TTC549 (cell line): Measurements from ENCODE around the gene ETS1.

Source experiments
- FAIRE-seq: peaks from 2 replicates; lab custom pipeline; 2012; peaks lifted over from hg19 to GRCh38; lab: Jason Lieb, UNC

Gene ETS1

GRCh38 chr11:128593281-128593680 lies 5.9 kb upstream of the ETS1 start:
- FAIRE-seq: no peak

GRCh38 chr11:128592454-128592853 lies 5.1 kb upstream of the ETS1 start:
- FAIRE-seq: no peak

- no peak for FAIRE-seq
Observed at GRCh38 chr11:128590587-128590986, 3.2 kb upstream of the ETS1 start.

- no peak for FAIRE-seq
Observed at GRCh38 chr11:128589998-128590397, 2.6 kb upstream of the ETS1 start.

GRCh38 chr11:128588093-128588492 lies 735 bp upstream of the ETS1 start:
- FAIRE-seq: no peak

GRCh38 chr11:128586689-128587088 lies 669 bp downstream of the ETS1 start:
- FAIRE-seq: no peak

- no peak for FAIRE-seq
Observed at GRCh38 chr11:128585498-128586238, 1.7 kb downstream of the ETS1 start.

- no peak for FAIRE-seq
Observed at GRCh38 chr11:128584253-128584652, 3.1 kb downstream of the ETS1 start.

GRCh38 chr11:128582496-128583366 lies 4.6 kb downstream of the ETS1 start:
- FAIRE-seq: no peak

- FAIRE-seq: no peak
Observed at GRCh38 chr11:128581561-128582272, 5.6 kb downstream of the ETS1 start.

- no peak for FAIRE-seq
Observed at GRCh38 chr11:128580612-128581011, 6.7 kb downstream of the ETS1 start.

- FAIRE-seq: no peak
Observed at GRCh38 chr11:128579798-128580504, 7.4 kb downstream of the ETS1 start.

GRCh38 chr11:128576555-128576954 lies 10.8 kb downstream of the ETS1 start:
- FAIRE-seq: no peak

GRCh38 chr11:128575961-128576350 lies 11.4 kb downstream of the ETS1 start:
- no peak for FAIRE-seq

GRCh38 chr11:128575174-128575960 lies 12.0 kb downstream of the ETS1 start:
- FAIRE-seq: no peak

- no peak for FAIRE-seq
Observed at GRCh38 chr11:128574576-128575011, 12.8 kb downstream of the ETS1 start.

GRCh38 chr11:128573638-128574037 lies 13.7 kb downstream of the ETS1 start:
- FAIRE-seq: no peak

GRCh38 chr11:128572965-128573364 lies 14.4 kb downstream of the ETS1 start:
- FAIRE-seq: no peak

- FAIRE-seq: no peak
Observed at GRCh38 chr11:128570632-128571031, 16.7 kb downstream of the ETS1 start.

GRCh38 chr11:128569291-128569690 lies 18.1 kb downstream of the ETS1 start:
- FAIRE-seq: no peak

- FAIRE-seq: no peak
Observed at GRCh38 chr11:128568166-128568778, 19.1 kb downstream of the ETS1 start.
